Endodermal cell (in vitro differentiated cells): ENCODE data around the gene RAB3C. TPM values are rescaled to one million over a fixed set of nuclear protein-coding genes. Genes with fewer than 3 reads are reported as not detected.

Experiments used
- DNase-seq: peaks from one replicate; pipeline ENCODE4 v3.0.0-alpha.2; 2017
- H3K27ac ChIP-seq: 2 replicates; pipeline ENCODE4 v1.5.1; 2013; ENCODE audit warnings: mild to moderate bottlenecking, low read depth, low read length, moderate library complexity
- H3K27me3 ChIP-seq: 2 replicates; pipeline ENCODE4 v1.6.1; 2013; ENCODE audit warnings: mild to moderate bottlenecking, low read length, moderate library complexity; ENCODE audit not compliant: insufficient read depth, control insufficient read depth, poor library complexity, severe bottlenecking
- H3K36me3 ChIP-seq: 2 replicates; pipeline ENCODE4 v1.7.0; 2013; ENCODE audit warnings: mild to moderate bottlenecking, low read length, moderate library complexity; ENCODE audit not compliant: control insufficient read depth, insufficient read depth
- H3K4me1 ChIP-seq: one replicate; pipeline ENCODE4 v1.7.0; 2013; ENCODE audit warnings: low read length; ENCODE audit not compliant: control insufficient read depth, insufficient read depth
- H3K4me3 ChIP-seq: 2 replicates; pipeline ENCODE4 v1.5.1; 2013; ENCODE audit warnings: mild to moderate bottlenecking, low read length, moderate library complexity
- H3K9ac ChIP-seq: 2 replicates; pipeline ENCODE4 v1.6.1; 2013; ENCODE audit warnings: mild to moderate bottlenecking, low read length, moderate library complexity; ENCODE audit not compliant: poor library complexity, severe bottlenecking; ENCODE audit errors: extremely low read depth
- H3K9me3 ChIP-seq: 2 replicates; pipeline ENCODE4 v1.6.1; 2013; ENCODE audit warnings: mild to moderate bottlenecking, low read length, moderate library complexity; ENCODE audit not compliant: control insufficient read depth
- H3K27ac Mint-ChIP-seq: 2 replicates; pipeline ENCODE4 v1.8.0; 2020; ENCODE audit warnings: mixed read lengths
- H3K27me3 Mint-ChIP-seq: 2 replicates; pipeline ENCODE4 v1.8.0; 2021; ENCODE audit warnings: mild to moderate bottlenecking, mixed read lengths; ENCODE audit not compliant: insufficient read depth
- H3K36me3 Mint-ChIP-seq: 2 replicates; pipeline ENCODE4 v1.8.0; 2020; ENCODE audit warnings: low read depth, mixed read lengths
- H3K4me1 Mint-ChIP-seq: 2 replicates; pipeline ENCODE4 v1.8.0; 2020; ENCODE audit warnings: mixed read lengths
- H3K4me3 Mint-ChIP-seq: 2 replicates; pipeline ENCODE4 v1.8.0; 2020; ENCODE audit warnings: mild to moderate bottlenecking, moderate library complexity, mixed read lengths
- H3K9me3 Mint-ChIP-seq: 2 replicates; pipeline ENCODE4 v1.8.0; 2020; ENCODE audit warnings: mild to moderate bottlenecking, mixed read lengths
- WGBS, 2 experiments: methylation state at CpG; one replicate each; pipeline versions ENCODE4 v1.1.5 to v1.1.7; 2013; ENCODE audit warnings: missing lambda C conversion rate in 2 of 2, mixed read lengths in 1 of 2; ENCODE audit not compliant: insufficient coverage in 1 of 2, insufficient read length in 1 of 2; 5-methylcytosine and 5-hydroxymethylcytosine counted together
- total RNA-seq, 2 donors: library from RNA; stranded (reverse); fragmentation: NEBNext Ultra II Directional in 1 of 2; extraction: Animal tissue kit (Norgen Biotek cat#: 25700) in 1 of 2; gene quantifications; 2 replicates in 1 of 2; 3 replicates in 1 of 2; pipeline ENCODE4 v1.2.1, GENCODE V29; 2021
- TF ChIP-seq, protein P1 (sequence below): fragments of 200-600 bp; sonication (generic); conservative IDR thresholded peaks from 2 replicates; pipeline ENCODE4 v1.5.0; 2021; ENCODE audit warnings: antibody characterized with exemption, mild to moderate bottlenecking

Gene RAB3C
- total RNA-seq, 2 donors from 2014 or later: 5.8 to 15.1 TPM

DNA sequence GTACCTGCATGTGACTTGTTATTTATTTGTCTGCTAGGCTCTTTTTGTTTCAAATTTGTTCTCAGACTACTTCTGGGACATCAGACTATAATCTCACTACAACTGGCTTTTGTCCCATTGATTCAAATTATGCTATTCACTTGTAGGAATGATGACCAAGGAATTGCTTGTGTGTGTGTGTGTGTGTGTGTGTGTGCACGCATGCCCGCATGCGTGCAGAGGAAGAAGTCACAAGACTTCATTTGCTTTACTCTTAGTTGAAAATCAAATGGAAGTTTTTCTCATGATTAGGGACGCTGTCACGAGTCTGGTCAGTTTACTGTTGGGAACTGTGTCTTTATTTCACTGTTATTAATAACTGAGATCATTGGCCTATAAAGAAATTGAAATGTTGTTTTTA lies 268.7 kb downstream of the RAB3C start:
- TF ChIP-seq, protein P1, sequence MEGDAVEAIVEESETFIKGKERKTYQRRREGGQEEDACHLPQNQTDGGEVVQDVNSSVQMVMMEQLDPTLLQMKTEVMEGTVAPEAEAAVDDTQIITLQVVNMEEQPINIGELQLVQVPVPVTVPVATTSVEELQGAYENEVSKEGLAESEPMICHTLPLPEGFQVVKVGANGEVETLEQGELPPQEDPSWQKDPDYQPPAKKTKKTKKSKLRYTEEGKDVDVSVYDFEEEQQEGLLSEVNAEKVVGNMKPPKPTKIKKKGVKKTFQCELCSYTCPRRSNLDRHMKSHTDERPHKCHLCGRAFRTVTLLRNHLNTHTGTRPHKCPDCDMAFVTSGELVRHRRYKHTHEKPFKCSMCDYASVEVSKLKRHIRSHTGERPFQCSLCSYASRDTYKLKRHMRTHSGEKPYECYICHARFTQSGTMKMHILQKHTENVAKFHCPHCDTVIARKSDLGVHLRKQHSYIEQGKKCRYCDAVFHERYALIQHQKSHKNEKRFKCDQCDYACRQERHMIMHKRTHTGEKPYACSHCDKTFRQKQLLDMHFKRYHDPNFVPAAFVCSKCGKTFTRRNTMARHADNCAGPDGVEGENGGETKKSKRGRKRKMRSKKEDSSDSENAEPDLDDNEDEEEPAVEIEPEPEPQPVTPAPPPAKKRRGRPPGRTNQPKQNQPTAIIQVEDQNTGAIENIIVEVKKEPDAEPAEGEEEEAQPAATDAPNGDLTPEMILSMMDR: no peak
- H3K4me3 Mint-ChIP-seq: no peak overlapping the region

GRCh38 chr5:58852566-58852965 lies 269.7 kb downstream of the RAB3C start:
- Histone ChIP-seq H3K27ac (no peak overlapping the region), H3K4me1 (peaks cover 20% of the 10 kb centered on the region), H3K36me3 (no peaks in the 10 kb centered on the region), H3K4me3 (no peak overlapping the region), H3K9ac (no peak overlapping the region), H3K27me3 (no peaks in the 10 kb centered on the region), H3K9me3 (no peaks in the 10 kb centered on the region)
- Mint-ChIP-seq H3K36me3 (no peaks in the 10 kb centered on the region), H3K4me3 (no peak overlapping the region), H3K9me3 (no peaks in the 10 kb centered on the region), H3K27me3 (no peaks in the 10 kb centered on the region), H3K4me1 (peaks cover 16% of the 10 kb centered on the region), H3K27ac (no peak overlapping the region)
- 100% methylated on average over 1 of the region's 1 CpG for WGBS, 2 experiments
- TF ChIP-seq, protein P1: no peak
- DNase-seq: no peak

More for the DNA sequence above, 268.7 kb downstream of the RAB3C start:
- H3K9ac ChIP-seq: no peak overlapping the region
- no peaks in the 10 kb centered on the region for H3K27me3 Mint-ChIP-seq
- WGBS, 2 experiments: 87 to 95% methylated on average over 3 to 5 of the region's 5 CpGs
- no peaks in the 10 kb centered on the region for H3K27me3 ChIP-seq
- H3K36me3 ChIP-seq: no peaks in the 10 kb centered on the region
- H3K4me1 ChIP-seq: peaks cover 22% of the 10 kb centered on the region
- no peak overlapping the region for H3K4me3 ChIP-seq
- H3K27ac Mint-ChIP-seq: no peak overlapping the region
- H3K36me3 Mint-ChIP-seq: no peaks in the 10 kb centered on the region
- no peaks in the 10 kb centered on the region for H3K9me3 ChIP-seq
- peaks cover 16% of the 10 kb centered on the region for H3K4me1 Mint-ChIP-seq
- no peaks in the 10 kb centered on the region for H3K9me3 Mint-ChIP-seq
- no peak overlapping the region for H3K27ac ChIP-seq
- no peak for DNase-seq

DNA sequence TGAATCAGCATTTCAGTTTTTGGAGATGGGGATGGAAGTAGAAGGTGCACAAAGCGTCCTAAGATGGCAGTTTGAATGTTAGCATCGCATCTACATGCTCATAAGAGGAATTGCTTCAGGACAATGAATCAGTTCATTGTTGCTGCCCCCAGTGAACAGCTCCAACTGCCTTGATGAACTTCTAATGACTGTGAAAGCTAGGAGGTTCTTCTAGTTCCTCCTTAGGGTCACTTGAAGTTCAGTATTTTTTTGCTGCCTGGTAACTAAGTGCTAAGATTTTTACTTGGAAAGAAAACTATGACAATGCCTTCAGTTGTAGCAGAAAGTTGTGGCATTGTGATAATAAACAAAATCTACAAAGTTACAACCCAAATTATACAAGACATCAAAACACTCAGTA lies 271.6 kb downstream of the RAB3C start:
- Histone ChIP-seq H3K9ac (no peak overlapping the region), H3K27ac (no peak overlapping the region), H3K4me1 (peaks cover 10% of the 10 kb centered on the region), H3K4me3 (no peak overlapping the region), H3K27me3 (no peaks in the 10 kb centered on the region), H3K36me3 (no peaks in the 10 kb centered on the region), H3K9me3 (no peaks in the 10 kb centered on the region)
- Mint-ChIP-seq H3K4me3 (no peak overlapping the region), H3K36me3 (no peaks in the 10 kb centered on the region), H3K27ac (no peak overlapping the region), H3K27me3 (no peaks in the 10 kb centered on the region), H3K4me1 (peaks cover 8% of the 10 kb centered on the region), H3K9me3 (no peaks in the 10 kb centered on the region)
- WGBS, 2 experiments: 92 to 100% methylated on average over 2 of the region's 2 CpGs
- DNase-seq: no peak
- TF ChIP-seq, protein P1: no peak
